ENCODE measurements around the gene DCTD. TPM values are rescaled to one million over a fixed set of nuclear protein-coding genes. Genes with fewer than 3 reads are reported as not detected.
A peak's percentile ranks its signal among the peaks of the same experiment; 100 is the strongest.

The DCTD gene
- 100 to 1,000 TPM in 1 of 2 donors, 10 to 100 TPM in 1; 83.6 to 135 TPM for total RNA-seq

GRCh38 chr4:182917182-182918043 lies at the start of gene DCTD:
TSS of gene DCTD (minus strand) at chr4:182917386. CDS start at chr4:182915568, 1,818 bp downstream.
- ATAC-seq, result peak; percentile 86 to 90
- Mint-ChIP-seq H3K36me3 (peaks cover 10% of the 10 kb centered on the region), H3K4me1 (ENCODE audit: low read depth in 2 of 2) (peaks cover 32 to 42% of the 10 kb centered on the region in 2 donors), H3K27ac (peak within 1 kb of the TSS; percentile 93 to 94), H3K27me3 (peaks cover 0 to 1% of the 10 kb centered on the region in 2 donors), H3K9me3 (peaks cover 2% of the 10 kb centered on the region), H3K4me3 (peak within 1 kb of the TSS; percentile 81)
- DNase-seq (ENCODE audit: low spot score), result peak; percentile 89

- Mint-ChIP-seq H3K27me3 (peaks cover 14 to 25% of the 10 kb centered on the region in 2 donors), H3K9me3 (no peaks in the 10 kb centered on the region), H3K4me3 (no peak overlapping the region), H3K27ac (no peak overlapping the region), H3K4me1 (ENCODE audit: low read depth in 2 of 2) (no peaks in the 10 kb centered on the region), H3K36me3 (no peaks in the 10 kb centered on the region)
- ATAC-seq, result no peak
- DNase-seq (ENCODE audit: low spot score), result no peak
Observed at GRCh38 chr4:182960746-182961145, 43.6 kb upstream of the DCTD start.

- Mint-ChIP-seq H3K9me3 (no peaks in the 10 kb centered on the region), H3K27me3 (peaks cover 12 to 25% of the 10 kb centered on the region in 2 donors), H3K36me3 (no peaks in the 10 kb centered on the region), H3K4me1 (ENCODE audit: low read depth in 2 of 2) (no peaks in the 10 kb centered on the region), H3K27ac (no peak overlapping the region), H3K4me3 (no peak overlapping the region)
- no peak for ATAC-seq
- DNase-seq (ENCODE audit: low spot score), result no peak
Observed at GRCh38 chr4:182960228-182960627, 43.0 kb upstream of the DCTD start.

GRCh38 chr4:182955411-182955810 lies 38.2 kb upstream of the DCTD start:
- no peak overlapping the region for H3K27ac Mint-ChIP-seq
- H3K4me3 Mint-ChIP-seq, result no peak overlapping the region

GRCh38 chr4:182944484-182945213 lies 27.5 kb upstream of the DCTD start:
- Mint-ChIP-seq H3K36me3 (no peaks in the 10 kb centered on the region), H3K4me3 (no peak overlapping the region)

More at GRCh38 chr4:182955411-182955810, 38.2 kb upstream of the DCTD start:
- no peak for ATAC-seq
- DNase-seq (ENCODE audit: low spot score), result no peak
- Mint-ChIP-seq H3K9me3 (no peaks in the 10 kb centered on the region), H3K4me1 (ENCODE audit: low read depth in 2 of 2) (no peaks in the 10 kb centered on the region), H3K36me3 (no peaks in the 10 kb centered on the region), H3K27me3 (peaks cover 5 to 7% of the 10 kb centered on the region in 2 donors)

GRCh38 chr4:182939680-182940079 lies 22.5 kb upstream of the DCTD start:
- H3K27ac Mint-ChIP-seq, result no peak overlapping the region
- DNase-seq (ENCODE audit: low spot score), result no peak
- ATAC-seq, result no peak
- H3K36me3 Mint-ChIP-seq, result no peaks in the 10 kb centered on the region
- H3K27me3 Mint-ChIP-seq, result peaks cover 15 to 16% of the 10 kb centered on the region in 2 donors
- peaks cover 0 to 5% of the 10 kb centered on the region in 2 donors for H3K4me1 Mint-ChIP-seq (ENCODE audit: low read depth in 2 of 2)
- H3K4me3 Mint-ChIP-seq, result no peak overlapping the region
- H3K9me3 Mint-ChIP-seq, result no peaks in the 10 kb centered on the region

More at GRCh38 chr4:182944484-182945213, 27.5 kb upstream of the DCTD start:
- Mint-ChIP-seq H3K9me3 (no peaks in the 10 kb centered on the region), H3K4me1 (ENCODE audit: low read depth in 2 of 2) (no peaks in the 10 kb centered on the region), H3K27me3 (peaks cover 17 to 33% of the 10 kb centered on the region in 2 donors), H3K27ac (no peak overlapping the region)
- ATAC-seq (no peak), DNase-seq (ENCODE audit: low spot score) (no peak)

GRCh38 chr4:182938205-182938645 lies 21.0 kb upstream of the DCTD start:
- Mint-ChIP-seq H3K27me3 (peaks cover 16 to 21% of the 10 kb centered on the region in 2 donors), H3K4me3 (no peak overlapping the region), H3K4me1 (ENCODE audit: low read depth in 2 of 2) (peaks cover 0 to 5% of the 10 kb centered on the region in 2 donors), H3K27ac (no peak overlapping the region), H3K36me3 (no peaks in the 10 kb centered on the region), H3K9me3 (no peaks in the 10 kb centered on the region)
- peak; percentile 73 for DNase-seq (ENCODE audit: low spot score)
- ATAC-seq, result peak; percentile 92 to 95

GRCh38 chr4:182937268-182938204 lies 20.4 kb upstream of the DCTD start:
- H3K36me3 Mint-ChIP-seq, result no peaks in the 10 kb centered on the region
- peak in 1 of 2 donors; percentile 33 for ATAC-seq
- no peak for DNase-seq (ENCODE audit: low spot score)
- H3K4me3 Mint-ChIP-seq, result no peak overlapping the region
- peaks cover 0 to 5% of the 10 kb centered on the region in 2 donors for H3K4me1 Mint-ChIP-seq (ENCODE audit: low read depth in 2 of 2)
- H3K27me3 Mint-ChIP-seq, result peaks cover 18% of the 10 kb centered on the region in 2 donors
- H3K9me3 Mint-ChIP-seq, result no peaks in the 10 kb centered on the region
- no peak overlapping the region for H3K27ac Mint-ChIP-seq

- DNase-seq (ENCODE audit: low spot score) (no peak), ATAC-seq (no peak)
- Mint-ChIP-seq H3K36me3 (no peaks in the 10 kb centered on the region), H3K27me3 (peaks cover 16 to 19% of the 10 kb centered on the region in 2 donors), H3K9me3 (no peaks in the 10 kb centered on the region), H3K4me1 (ENCODE audit: low read depth in 2 of 2) (no peaks in the 10 kb centered on the region), H3K4me3 (no peak overlapping the region), H3K27ac (no peak overlapping the region)
Observed at GRCh38 chr4:182932651-182933050, 15.5 kb upstream of the DCTD start.

- DNase-seq (ENCODE audit: low spot score) (no peak), ATAC-seq (no peak)
- no peaks in the 10 kb centered on the region for H3K36me3 Mint-ChIP-seq
- no peaks in the 10 kb centered on the region for H3K4me1 Mint-ChIP-seq (ENCODE audit: low read depth in 2 of 2)
- H3K27ac Mint-ChIP-seq, result no peak overlapping the region
- peaks cover 13 to 19% of the 10 kb centered on the region in 2 donors for H3K27me3 Mint-ChIP-seq
- no peaks in the 10 kb centered on the region for H3K9me3 Mint-ChIP-seq
- H3K4me3 Mint-ChIP-seq, result no peak overlapping the region
Observed at GRCh38 chr4:182931691-182932345, 14.6 kb upstream of the DCTD start.

GRCh38 chr4:182930889-182931288 lies 13.7 kb upstream of the DCTD start:
- H3K27ac Mint-ChIP-seq, result no peak overlapping the region
- no peaks in the 10 kb centered on the region for H3K4me1 Mint-ChIP-seq (ENCODE audit: low read depth in 2 of 2)
- DNase-seq (ENCODE audit: low spot score) (no peak), ATAC-seq (no peak)
- H3K4me3 Mint-ChIP-seq, result no peak overlapping the region
- H3K36me3 Mint-ChIP-seq, result no peaks in the 10 kb centered on the region
- H3K9me3 Mint-ChIP-seq, result no peaks in the 10 kb centered on the region
- peaks cover 11 to 19% of the 10 kb centered on the region in 2 donors for H3K27me3 Mint-ChIP-seq

GRCh38 chr4:182929296-182929695 lies 12.1 kb upstream of the DCTD start:
- H3K36me3 Mint-ChIP-seq, result no peaks in the 10 kb centered on the region
- ATAC-seq, result no peak
- peaks cover 11 to 19% of the 10 kb centered on the region in 2 donors for H3K27me3 Mint-ChIP-seq
- H3K9me3 Mint-ChIP-seq, result no peaks in the 10 kb centered on the region
- no peaks in the 10 kb centered on the region for H3K4me1 Mint-ChIP-seq (ENCODE audit: low read depth in 2 of 2)
- DNase-seq (ENCODE audit: low spot score), result no peak
- H3K27ac Mint-ChIP-seq, result no peak overlapping the region
- no peak overlapping the region for H3K4me3 Mint-ChIP-seq

GRCh38 chr4:182928061-182928460 lies 10.9 kb upstream of the DCTD start:
- H3K36me3 Mint-ChIP-seq, result no peaks in the 10 kb centered on the region
- DNase-seq (ENCODE audit: low spot score), result no peak
- H3K4me3 Mint-ChIP-seq, result no peak overlapping the region
- ATAC-seq, result no peak
- no peaks in the 10 kb centered on the region for H3K9me3 Mint-ChIP-seq
- H3K27me3 Mint-ChIP-seq, result peaks cover 0 to 6% of the 10 kb centered on the region in 2 donors
- H3K27ac Mint-ChIP-seq, result no peak overlapping the region
- peaks cover 0 to 2% of the 10 kb centered on the region in 2 donors for H3K4me1 Mint-ChIP-seq (ENCODE audit: low read depth in 2 of 2)
